ENCODE measurements around the gene CCSER1.
"Not testable (repeated sequence)": the region's sequence is repeated elsewhere in the genome, so short reads cannot be mapped to it uniquely, and the experiment has no call there.

Gene CCSER1

GRCh38 chr4:91222014-91222413, 1094.8 kb downstream of the CCSER1 start:
- DNase-seq = no peak

GRCh38 chr4:91226867-91227266, 1099.7 kb downstream of the CCSER1 start:
- DNase-seq = no peak

GRCh38 chr4:91228659-91229058, 1101.5 kb downstream of the CCSER1 start:
- DNase-seq = no peak

- DNase-seq = no peak
Observed at GRCh38 chr4:91233164-91233563, 1106.0 kb downstream of the CCSER1 start.

- no peak for DNase-seq
Observed at GRCh38 chr4:91243132-91243531, 1115.9 kb downstream of the CCSER1 start.

- DNase-seq = no peak
Observed at GRCh38 chr4:91256043-91256442, 1128.8 kb downstream of the CCSER1 start.

GRCh38 chr4:91256751-91257150, 1129.6 kb downstream of the CCSER1 start:
- DNase-seq = no peak

- no peak for DNase-seq
Observed at GRCh38 chr4:91257721-91258120, 1130.5 kb downstream of the CCSER1 start.

- no peak for DNase-seq
Observed at GRCh38 chr4:91258326-91258725, 1131.1 kb downstream of the CCSER1 start.

- no peak for DNase-seq
Observed at GRCh38 chr4:91267543-91267942, 1140.3 kb downstream of the CCSER1 start.

GRCh38 chr4:91268481-91268880, 1141.3 kb downstream of the CCSER1 start:
- DNase-seq = not testable (repeated sequence)

- DNase-seq = no peak
Observed at GRCh38 chr4:91268913-91269312, 1141.7 kb downstream of the CCSER1 start.

- no peak for DNase-seq
Observed at GRCh38 chr4:91279899-91280298, 1152.7 kb downstream of the CCSER1 start.

GRCh38 chr4:91280551-91281290, 1153.5 kb downstream of the CCSER1 start:
- no peak for DNase-seq

- no peak for DNase-seq
Observed at GRCh38 chr4:91282217-91282616, 1155.0 kb downstream of the CCSER1 start.

GRCh38 chr4:91283726-91284230, 1156.6 kb downstream of the CCSER1 start:
- DNase-seq = no peak

- DNase-seq = no peak
Observed at GRCh38 chr4:91284480-91284879, 1157.3 kb downstream of the CCSER1 start.

- no peak for DNase-seq
Observed at GRCh38 chr4:91285487-91285886, 1158.3 kb downstream of the CCSER1 start.

GRCh38 chr4:91288702-91289311, 1161.6 kb downstream of the CCSER1 start:
- no peak for DNase-seq

GRCh38 chr4:91298156-91298700, 1171.0 kb downstream of the CCSER1 start:
- no peak for DNase-seq

- no peak for DNase-seq
Observed at GRCh38 chr4:91298824-91299223, 1171.6 kb downstream of the CCSER1 start.

- no peak for DNase-seq
Observed at GRCh38 chr4:91302120-91302519, 1174.9 kb downstream of the CCSER1 start.

- no peak for DNase-seq
Observed at GRCh38 chr4:91304292-91304691, 1177.1 kb downstream of the CCSER1 start.

GRCh38 chr4:91317434-91317833, 1190.2 kb downstream of the CCSER1 start:
- DNase-seq = no peak

Data from bone marrow (tissue), 2 donors.